ENCODE data around the gene DLGAP4.

- TF ChIP-seq CTCF (IDR thresholded peaks at IDR 0.05) (no peak), RAD21 (IDR thresholded peaks at IDR 0.05; ENCODE audit: low read length) (no peak), POLR2AphosphoS5 (IDR thresholded peaks at IDR 0.05; ENCODE audit: low read depth, low read length) (no peak), USF1 (IDR thresholded peaks at IDR 0.05; ENCODE audit: borderline replicate concordance, low read depth) (no peak), EP300 (IDR thresholded peaks at IDR 0.05; ENCODE audit: borderline replicate concordance in 1 of 2, low read depth in 1 of 2, low read length in 1 of 2) (no peak), FOXM1 (IDR thresholded peaks at IDR 0.05; ENCODE audit: low read depth) (no peak), EZH2phosphoT487 (IDR thresholded peaks at IDR 0.05; ENCODE audit: borderline replicate concordance, low read depth) (no peak)
These were observed 36.4 kb downstream of the DLGAP4 start for GRCh38 chr20:36342331-36343120.

All from SK-N-SH (cell line).